Ishikawa (cell line): ENCODE data around the gene NUDCD3.
A peak's percentile ranks its signal among the peaks of the same experiment; 100 is the strongest.

Experiments
- CEBPB ChIP-seq: IDR thresholded peaks from 2 replicates; pipeline ENCODE4 v1.6.1; 2012
- CREB1 ChIP-seq: IDR thresholded peaks from 2 replicates; pipeline ENCODE4 v1.6.1; 2012; ENCODE audit warnings: low read depth
- EGR1 ChIP-seq: IDR thresholded peaks from 2 replicates; pipeline ENCODE4 v1.6.1; 2012
- EP300 ChIP-seq: IDR thresholded peaks from 2 replicates; pipeline ENCODE4 v1.6.1; 2012; ENCODE audit warnings: borderline replicate concordance
- FOXM1 ChIP-seq: IDR thresholded peaks from 2 replicates; pipeline ENCODE4 v1.6.1; 2012; ENCODE audit warnings: low read depth, borderline replicate concordance
- NFIC ChIP-seq: IDR thresholded peaks from 2 replicates; pipeline ENCODE4 v1.6.1; 2012
- RAD21 ChIP-seq: IDR thresholded peaks from 2 replicates; pipeline ENCODE4 v1.6.1; 2012; ENCODE audit warnings: low read depth
- TAF1 ChIP-seq: IDR thresholded peaks from 2 replicates; pipeline ENCODE4 v1.6.1; 2012; ENCODE audit warnings: low read depth, mild to moderate bottlenecking
- TCF12 ChIP-seq: IDR thresholded peaks from 2 replicates; pipeline ENCODE4 v1.6.1; 2012; ENCODE audit warnings: low read depth
- TEAD4 ChIP-seq: IDR thresholded peaks from 2 replicates; pipeline ENCODE4 v1.6.1; 2012
- YY1 ChIP-seq: IDR thresholded peaks from 2 replicates; pipeline ENCODE4 v1.6.1; 2012; ENCODE audit warnings: low read depth
- ZBTB7A ChIP-seq: IDR thresholded peaks from 2 replicates; pipeline ENCODE4 v1.6.1; 2012; ENCODE audit warnings: low read depth
- TF ChIP-seq, protein P1 (sequence below): IDR thresholded peaks from 2 replicates; pipeline ENCODE4 v1.6.1; 2012; ENCODE audit warnings: low read depth, mild to moderate bottlenecking
- TF ChIP-seq, protein P2 (sequence below): IDR thresholded peaks from 2 replicates; pipeline ENCODE4 v1.6.1; 2012
- TF ChIP-seq, protein P3 (sequence below): IDR thresholded peaks from 2 replicates; pipeline ENCODE4 v1.6.1; 2012

The NUDCD3 gene

DNA sequence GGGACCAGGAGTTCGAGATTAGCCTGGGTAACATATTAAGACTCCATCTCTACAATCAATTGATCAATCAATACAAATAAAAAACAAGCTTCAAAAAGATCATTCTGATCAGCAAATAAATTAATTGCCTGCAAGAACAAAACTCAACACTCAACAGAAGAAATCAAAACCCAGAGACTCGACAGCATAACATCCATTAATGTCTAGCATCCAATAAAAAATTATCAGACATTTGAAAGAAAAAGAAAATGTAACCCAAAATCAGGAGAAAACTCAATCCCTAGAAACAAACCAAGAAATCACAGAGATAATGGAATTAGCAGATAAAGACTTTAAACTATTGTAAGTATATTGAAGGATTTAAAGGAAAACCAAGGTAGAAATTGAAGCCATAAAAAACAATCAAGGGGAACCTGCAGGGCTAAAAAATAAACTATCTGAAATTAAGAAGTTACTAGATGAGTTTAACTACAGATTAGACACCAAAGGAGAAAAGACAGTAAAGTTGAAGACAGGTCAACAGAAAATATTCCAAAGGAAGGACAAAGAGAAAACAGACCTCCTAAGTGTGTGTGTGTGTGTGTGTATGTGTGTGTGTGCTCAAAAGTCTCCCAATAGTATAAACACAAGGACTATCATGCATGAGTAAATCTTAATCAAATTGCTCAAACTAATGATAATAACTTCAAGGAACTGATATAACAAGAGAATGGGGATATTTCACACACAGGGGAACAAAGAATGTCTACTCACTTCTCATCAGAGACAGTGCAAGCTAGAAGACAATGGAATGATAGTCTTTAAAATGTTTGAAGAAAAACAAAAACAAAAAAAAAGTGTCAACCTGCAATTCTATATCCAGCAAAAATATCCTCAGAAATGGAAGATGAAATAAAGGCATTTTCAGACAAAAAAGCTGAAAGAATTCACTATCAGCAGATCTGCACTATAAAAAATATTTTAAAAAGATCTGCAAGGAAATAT lies 7.7 kb downstream of the NUDCD3 start:
- TF ChIP-seq, protein P1, sequence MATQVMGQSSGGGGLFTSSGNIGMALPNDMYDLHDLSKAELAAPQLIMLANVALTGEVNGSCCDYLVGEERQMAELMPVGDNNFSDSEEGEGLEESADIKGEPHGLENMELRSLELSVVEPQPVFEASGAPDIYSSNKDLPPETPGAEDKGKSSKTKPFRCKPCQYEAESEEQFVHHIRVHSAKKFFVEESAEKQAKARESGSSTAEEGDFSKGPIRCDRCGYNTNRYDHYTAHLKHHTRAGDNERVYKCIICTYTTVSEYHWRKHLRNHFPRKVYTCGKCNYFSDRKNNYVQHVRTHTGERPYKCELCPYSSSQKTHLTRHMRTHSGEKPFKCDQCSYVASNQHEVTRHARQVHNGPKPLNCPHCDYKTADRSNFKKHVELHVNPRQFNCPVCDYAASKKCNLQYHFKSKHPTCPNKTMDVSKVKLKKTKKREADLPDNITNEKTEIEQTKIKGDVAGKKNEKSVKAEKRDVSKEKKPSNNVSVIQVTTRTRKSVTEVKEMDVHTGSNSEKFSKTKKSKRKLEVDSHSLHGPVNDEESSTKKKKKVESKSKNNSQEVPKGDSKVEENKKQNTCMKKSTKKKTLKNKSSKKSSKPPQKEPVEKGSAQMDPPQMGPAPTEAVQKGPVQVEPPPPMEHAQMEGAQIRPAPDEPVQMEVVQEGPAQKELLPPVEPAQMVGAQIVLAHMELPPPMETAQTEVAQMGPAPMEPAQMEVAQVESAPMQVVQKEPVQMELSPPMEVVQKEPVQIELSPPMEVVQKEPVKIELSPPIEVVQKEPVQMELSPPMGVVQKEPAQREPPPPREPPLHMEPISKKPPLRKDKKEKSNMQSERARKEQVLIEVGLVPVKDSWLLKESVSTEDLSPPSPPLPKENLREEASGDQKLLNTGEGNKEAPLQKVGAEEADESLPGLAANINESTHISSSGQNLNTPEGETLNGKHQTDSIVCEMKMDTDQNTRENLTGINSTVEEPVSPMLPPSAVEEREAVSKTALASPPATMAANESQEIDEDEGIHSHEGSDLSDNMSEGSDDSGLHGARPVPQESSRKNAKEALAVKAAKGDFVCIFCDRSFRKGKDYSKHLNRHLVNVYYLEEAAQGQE: no peak
- no peak for TF ChIP-seq CEBPB
- no peak for TF ChIP-seq TAF1
- TF ChIP-seq EP300: no peak
- TF ChIP-seq, protein P2, sequence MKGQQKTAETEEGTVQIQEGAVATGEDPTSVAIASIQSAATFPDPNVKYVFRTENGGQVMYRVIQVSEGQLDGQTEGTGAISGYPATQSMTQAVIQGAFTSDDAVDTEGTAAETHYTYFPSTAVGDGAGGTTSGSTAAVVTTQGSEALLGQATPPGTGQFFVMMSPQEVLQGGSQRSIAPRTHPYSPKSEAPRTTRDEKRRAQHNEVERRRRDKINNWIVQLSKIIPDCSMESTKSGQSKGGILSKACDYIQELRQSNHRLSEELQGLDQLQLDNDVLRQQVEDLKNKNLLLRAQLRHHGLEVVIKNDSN: no peak

DNA sequence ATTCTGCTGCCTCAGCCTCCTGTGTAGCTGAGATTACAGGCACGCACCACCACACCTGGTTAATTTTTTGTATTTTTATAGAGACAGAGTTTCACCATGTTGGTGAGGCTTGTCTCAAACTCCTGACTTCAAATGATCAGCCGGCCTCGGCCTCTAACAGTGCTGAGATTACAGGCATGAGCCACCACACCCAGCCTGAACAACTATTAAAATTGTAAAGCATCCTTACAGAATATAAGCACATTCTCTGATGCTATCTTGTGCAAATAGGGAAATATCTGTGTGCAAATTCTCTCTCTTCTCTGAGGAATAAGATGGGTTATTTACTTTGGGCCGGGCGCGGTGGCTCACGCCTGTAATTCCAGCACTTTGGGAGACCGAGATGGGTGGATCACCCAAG lies 12.5 kb downstream of the NUDCD3 start:
- no peak for TF ChIP-seq FOXM1
- no peak for TF ChIP-seq NFIC
- TF ChIP-seq TEAD4: no peak

DNA sequence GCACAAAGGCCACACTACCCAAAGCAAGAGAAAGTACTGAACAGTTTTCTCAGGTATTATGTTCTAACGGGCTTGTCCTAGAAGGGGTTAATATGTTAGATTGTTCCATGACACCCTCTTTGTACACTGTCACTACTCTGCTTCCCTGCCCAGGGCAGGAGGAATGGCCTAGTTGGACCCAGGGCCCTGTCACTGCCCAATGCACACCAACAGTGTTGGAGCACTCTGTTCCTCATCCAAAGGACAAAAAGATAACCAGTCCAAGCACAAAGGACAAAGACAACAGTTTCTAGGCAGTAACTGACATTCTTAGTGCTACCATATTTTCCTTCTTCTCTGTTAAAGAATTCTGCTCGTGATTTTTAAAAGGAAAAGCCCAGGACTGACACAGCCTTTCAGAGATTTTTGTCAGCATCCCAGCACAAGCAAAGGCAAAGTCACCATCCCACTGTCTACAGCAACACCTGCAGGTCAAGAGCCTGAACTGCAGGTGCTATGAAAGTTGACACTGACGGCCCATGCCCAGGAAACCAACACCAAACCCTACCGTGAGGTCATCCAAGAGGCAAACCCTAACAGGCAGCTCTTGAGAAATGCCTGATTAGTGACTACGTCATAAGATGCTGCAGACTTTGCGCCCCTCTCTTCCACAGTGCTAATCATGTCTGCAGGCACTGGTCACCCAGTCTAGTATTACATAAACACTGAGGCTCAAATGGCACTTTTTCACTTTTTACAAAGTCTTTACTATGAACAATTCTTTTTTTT lies 13.2 kb downstream of the NUDCD3 start:
- TF ChIP-seq CEBPB (no peak), RAD21 (peak; percentile 86)

DNA sequence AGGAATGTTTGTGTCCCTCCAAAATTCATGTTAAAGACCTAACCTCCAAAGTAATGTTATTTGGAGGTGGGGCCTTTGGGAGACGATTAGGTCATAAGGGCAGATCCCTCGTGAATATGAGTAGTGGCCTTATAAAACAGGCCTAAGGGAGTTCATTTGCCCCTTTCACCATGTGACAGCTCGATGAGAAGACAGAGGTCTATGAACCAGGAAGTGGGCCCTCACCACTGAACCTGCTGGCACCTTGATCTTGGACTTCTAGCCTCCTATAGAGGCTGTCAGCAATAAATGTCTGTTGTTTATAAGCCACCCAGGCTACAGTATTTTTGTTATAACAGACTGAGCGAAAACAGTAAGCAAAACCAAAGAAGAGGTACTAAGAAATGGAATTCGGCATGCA lies 14.1 kb downstream of the NUDCD3 start:
- TF ChIP-seq, protein P2: no peak
- TF ChIP-seq RAD21: no peak
- TF ChIP-seq YY1: no peak
- TF ChIP-seq EGR1: no peak
- TF ChIP-seq CREB1: no peak
- TF ChIP-seq CEBPB: no peak
- no peak for TF ChIP-seq NFIC
- no peak for TF ChIP-seq TEAD4
- no peak for TF ChIP-seq EP300
- TF ChIP-seq TCF12: no peak
- no peak for TF ChIP-seq ZBTB7A
- TF ChIP-seq FOXM1: no peak
- TF ChIP-seq, protein P3, sequence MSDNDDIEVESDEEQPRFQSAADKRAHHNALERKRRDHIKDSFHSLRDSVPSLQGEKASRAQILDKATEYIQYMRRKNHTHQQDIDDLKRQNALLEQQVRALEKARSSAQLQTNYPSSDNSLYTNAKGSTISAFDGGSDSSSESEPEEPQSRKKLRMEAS: no peak
- TF ChIP-seq, protein P1: no peak
- TF ChIP-seq TAF1: no peak

DNA sequence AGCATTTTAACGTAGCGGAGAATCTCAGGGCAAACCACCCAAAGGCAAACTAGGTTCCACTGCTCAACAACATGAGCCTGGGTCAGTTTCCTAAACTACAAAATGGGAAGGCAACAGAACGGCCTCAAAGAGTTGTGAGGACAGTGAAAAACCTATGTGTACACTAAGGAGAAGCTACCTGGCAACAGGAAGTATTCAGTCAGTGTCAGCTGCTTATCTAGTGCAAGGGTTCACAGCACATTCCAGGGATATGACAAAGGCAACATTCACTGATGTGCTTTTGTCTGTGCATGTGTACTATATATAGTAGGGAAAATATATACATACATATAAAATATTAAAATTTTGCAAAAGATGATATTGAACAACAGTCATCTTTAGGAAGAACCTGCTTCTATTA lies 17.2 kb downstream of the NUDCD3 start:
- TF ChIP-seq EP300 (no peak), TEAD4 (no peak), YY1 (no peak), ZBTB7A (no peak), CREB1 (no peak), EGR1 (no peak)
- TF ChIP-seq, protein P3: no peak

DNA sequence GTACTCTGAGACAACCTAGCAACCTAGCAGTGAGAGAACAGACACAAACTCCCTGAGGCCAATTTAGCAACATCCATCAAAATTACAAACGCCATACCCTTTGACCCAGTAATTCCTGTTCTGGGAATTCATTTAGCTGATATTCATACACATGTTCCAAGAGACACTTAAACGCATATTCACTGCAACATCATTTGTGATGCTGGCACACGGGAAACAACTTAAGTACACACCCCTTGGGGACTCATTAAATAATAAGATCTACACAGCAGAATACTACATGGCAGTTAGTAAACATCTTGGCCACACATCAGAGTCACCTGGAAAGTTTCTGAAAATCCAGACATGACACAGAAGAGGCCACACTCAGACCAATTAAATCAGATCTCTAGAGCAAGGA lies 17.6 kb downstream of the NUDCD3 start:
- TF ChIP-seq TAF1 (no peak), ZBTB7A (no peak), CREB1 (no peak), EGR1 (no peak), TEAD4 (no peak), TCF12 (no peak), EP300 (no peak), CEBPB (no peak), FOXM1 (no peak), RAD21 (no peak), YY1 (no peak), NFIC (no peak)
- TF ChIP-seq, protein P1: no peak
- TF ChIP-seq, protein P3: no peak
- TF ChIP-seq, protein P2: no peak
